ENCODE measurements around the gene ST6GALNAC5. TPM values are rescaled to one million over a fixed set of nuclear protein-coding genes. Genes with fewer than 3 reads are reported as not detected.

ST6GALNAC5 gene
- polyA plus RNA-seq, 1 experiment: 3.0 TPM

DNA sequence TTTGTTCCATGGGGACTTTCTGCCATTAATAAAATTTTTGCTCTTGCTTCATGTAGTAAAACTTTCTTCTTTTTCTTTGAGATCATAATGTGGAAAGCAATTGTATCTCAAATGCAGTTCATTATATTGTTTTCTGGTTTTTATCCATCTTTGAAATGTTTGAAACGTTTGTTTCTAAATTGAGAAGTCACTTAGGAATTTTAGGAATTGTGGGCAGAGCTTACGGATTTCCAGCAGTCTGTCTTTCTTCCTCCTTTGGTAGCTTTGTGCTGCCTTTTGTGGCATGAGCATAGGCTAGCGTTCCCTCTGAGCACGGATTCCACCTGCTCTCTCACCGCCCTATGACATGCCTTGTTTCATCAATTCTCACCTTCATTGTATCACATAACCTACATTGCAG lies 2.9 kb upstream of the ST6GALNAC5 start:
- CTCF ChIA-PET: no interaction called here
- POLR2A ChIA-PET: no interaction called here
- Histone ChIP-seq H3K4me3 (ENCODE audit: low read depth, low read length) (no peak overlapping the region), H3K27me3 (ENCODE audit: control insufficient read depth, insufficient read depth, low read length) (peaks cover 2% of the 10 kb centered on the region; the same call in 1 of the 2 replicates), H3K36me3 (ENCODE audit: control insufficient read depth, insufficient read depth, low read length) (no peaks in the 10 kb centered on the region)
- TF ChIP-seq CTCF (IDR thresholded peaks at IDR 0.05; ENCODE audit: insufficient read depth, low read depth, low read length): no peak
- DNase-seq (ENCODE audit: low read depth): no peak

GRCh38 chr1:76865696-76866286 lies 1.5 kb upstream of the ST6GALNAC5 start:
- TF ChIP-seq CTCF (IDR thresholded peaks at IDR 0.05; ENCODE audit: insufficient read depth, low read depth, low read length): no peak
- CTCF ChIA-PET: interaction anchor here (0.8 kb wide), 1 partner anchor 263 kb away, joined by 3 read pairs; no protein-coding TSS in a partner anchor
- Histone ChIP-seq H3K4me3 (ENCODE audit: low read depth, low read length) (no peak overlapping the region), H3K27me3 (ENCODE audit: control insufficient read depth, insufficient read depth, low read length) (peaks cover 2% of the 10 kb centered on the region; the same call in 1 of the 2 replicates), H3K36me3 (ENCODE audit: control insufficient read depth, insufficient read depth, low read length) (no peaks in the 10 kb centered on the region)
- POLR2A ChIA-PET: no interaction called here
- no peak for DNase-seq (ENCODE audit: low read depth)

- H3K27me3 ChIP-seq (ENCODE audit: control insufficient read depth, insufficient read depth, low read length): peaks cover 2% of the 10 kb centered on the region; the same call in 1 of the 2 replicates
- ChIA-PET POLR2A (no interaction called here), CTCF (no interaction called here)
- no peak for DNase-seq (ENCODE audit: low read depth)
- H3K4me3 ChIP-seq (ENCODE audit: low read depth, low read length): no peak overlapping the region
- H3K36me3 ChIP-seq (ENCODE audit: control insufficient read depth, insufficient read depth, low read length): no peaks in the 10 kb centered on the region
- no peak for TF ChIP-seq CTCF (IDR thresholded peaks at IDR 0.05; ENCODE audit: insufficient read depth, low read depth, low read length)
These were observed 714 bp upstream of the ST6GALNAC5 start for GRCh38 chr1:76866566-76866965.

GRCh38 chr1:76868154-76868882 lies 1.0 kb downstream of the ST6GALNAC5 start:
- H3K27me3 ChIP-seq (ENCODE audit: control insufficient read depth, insufficient read depth, low read length): peaks cover 2% of the 10 kb centered on the region; the same call in 1 of the 2 replicates
- ChIA-PET CTCF (no interaction called here), POLR2A (no interaction called here)
- H3K36me3 ChIP-seq (ENCODE audit: control insufficient read depth, insufficient read depth, low read length): no peaks in the 10 kb centered on the region
- no peak for DNase-seq (ENCODE audit: low read depth)
- peak; percentile 40; the same call in 1 of the 2 replicates for TF ChIP-seq CTCF (IDR thresholded peaks at IDR 0.05; ENCODE audit: insufficient read depth, low read depth, low read length)
- peak overlapping the region; percentile 42 for H3K4me3 ChIP-seq (ENCODE audit: low read depth, low read length)

- POLR2A ChIA-PET: no interaction called here
- Histone ChIP-seq H3K36me3 (ENCODE audit: control insufficient read depth, insufficient read depth, low read length) (no peaks in the 10 kb centered on the region), H3K27me3 (ENCODE audit: control insufficient read depth, insufficient read depth, low read length) (peaks cover 2% of the 10 kb centered on the region; the same call in 1 of the 2 replicates), H3K4me3 (ENCODE audit: low read depth, low read length) (peak overlapping the region; percentile 42)
- CTCF ChIA-PET: no interaction called here
- no peak for DNase-seq (ENCODE audit: low read depth)
- no peak for TF ChIP-seq CTCF (IDR thresholded peaks at IDR 0.05; ENCODE audit: insufficient read depth, low read depth, low read length)
These were observed 1.6 kb downstream of the ST6GALNAC5 start for GRCh38 chr1:76868916-76869315.
